SU-DHL-6 (cell line): ENCODE data around the gene ASB11.

Source experiments
- EZH2phosphoT487 ChIP-seq: fragments of 200-600 bp; sonication (generic), shearing (Covaris generic); conservative IDR thresholded peaks from 2 replicates; pipeline ENCODE4 v1.6.1; 2018; ENCODE audit warnings: mild to moderate bottlenecking, antibody characterized with exemption, low read length, moderate library complexity, mixed read lengths
- TF ChIP-seq, protein P1 (sequence below): fragments of 200-600 bp; sonication (generic); IDR thresholded peaks from one replicate; pipeline ENCODE4 v1.5.1; 2017; ENCODE audit warnings: antibody characterized with exemption, mild to moderate bottlenecking, low read length, moderate library complexity; ENCODE audit not compliant: insufficient read depth, poor library complexity, severe bottlenecking

DNA sequence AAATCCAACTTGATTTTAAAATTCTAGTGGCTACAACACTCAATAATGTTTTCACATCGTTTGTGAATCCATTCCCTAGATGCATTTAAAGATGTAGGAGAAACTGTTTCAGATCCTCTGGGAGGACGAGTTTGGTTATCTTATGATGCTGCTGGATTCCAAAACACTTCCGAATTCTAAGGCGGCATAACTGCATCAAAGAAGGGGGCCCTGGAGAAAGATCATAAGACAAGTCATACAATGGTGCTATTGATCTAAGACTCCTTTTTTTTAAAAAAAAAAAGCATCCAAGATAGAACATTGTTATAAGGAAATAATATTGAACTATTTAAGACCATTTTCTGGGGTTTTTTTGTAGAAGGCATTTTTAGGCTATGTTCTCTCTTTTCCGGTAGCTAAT lies 71.0 kb downstream of the ASB11 start:
- TF ChIP-seq, protein P1, sequence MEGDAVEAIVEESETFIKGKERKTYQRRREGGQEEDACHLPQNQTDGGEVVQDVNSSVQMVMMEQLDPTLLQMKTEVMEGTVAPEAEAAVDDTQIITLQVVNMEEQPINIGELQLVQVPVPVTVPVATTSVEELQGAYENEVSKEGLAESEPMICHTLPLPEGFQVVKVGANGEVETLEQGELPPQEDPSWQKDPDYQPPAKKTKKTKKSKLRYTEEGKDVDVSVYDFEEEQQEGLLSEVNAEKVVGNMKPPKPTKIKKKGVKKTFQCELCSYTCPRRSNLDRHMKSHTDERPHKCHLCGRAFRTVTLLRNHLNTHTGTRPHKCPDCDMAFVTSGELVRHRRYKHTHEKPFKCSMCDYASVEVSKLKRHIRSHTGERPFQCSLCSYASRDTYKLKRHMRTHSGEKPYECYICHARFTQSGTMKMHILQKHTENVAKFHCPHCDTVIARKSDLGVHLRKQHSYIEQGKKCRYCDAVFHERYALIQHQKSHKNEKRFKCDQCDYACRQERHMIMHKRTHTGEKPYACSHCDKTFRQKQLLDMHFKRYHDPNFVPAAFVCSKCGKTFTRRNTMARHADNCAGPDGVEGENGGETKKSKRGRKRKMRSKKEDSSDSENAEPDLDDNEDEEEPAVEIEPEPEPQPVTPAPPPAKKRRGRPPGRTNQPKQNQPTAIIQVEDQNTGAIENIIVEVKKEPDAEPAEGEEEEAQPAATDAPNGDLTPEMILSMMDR: no peak
- TF ChIP-seq EZH2phosphoT487: no peak
